SH-SY5Y (cell line): ENCODE data around the gene PIGC.

Source experiments
- GATA2 ChIP-seq: IDR thresholded peaks from 2 replicates; pipeline ENCODE4 v1.6.1; 2011; ENCODE audit warnings: mild to moderate bottlenecking, low read depth, low read length
- GATA3 ChIP-seq: IDR thresholded peaks from 2 replicates; pipeline ENCODE4 v1.6.1; 2011; ENCODE audit warnings: low read depth, mild to moderate bottlenecking, low read length, moderate library complexity

GRCh38 chr1:172488393-172488792, 44.5 kb upstream of the PIGC start:
- no peak for TF ChIP-seq GATA3
- TF ChIP-seq GATA2, result no peak
